Peyer's patch (tissue), 4 donors: ENCODE data around the gene MYCN.

Source experiments
- CTCF ChIP-seq, 6 experiments: fragments of 450-650 bp in 4 of 6; fragments of 200-600 bp in 2 of 6; sonication (generic) in 1 of 6; IDR thresholded peaks; one replicate each; pipeline ENCODE4 v1.5.1; 2017 to 2019; ENCODE audit warnings: antibody characterized with exemption in 6 of 6, mild to moderate bottlenecking in 3 of 6, moderate library complexity in 1 of 6
- POLR2A ChIP-seq, 2 donors: fragments of 450-650 bp; IDR thresholded peaks; one replicate each; pipeline ENCODE4 v1.5.1; 2017; ENCODE audit warnings: antibody characterized with exemption in 2 of 2, mild to moderate bottlenecking in 2 of 2, moderate library complexity in 2 of 2

DNA sequence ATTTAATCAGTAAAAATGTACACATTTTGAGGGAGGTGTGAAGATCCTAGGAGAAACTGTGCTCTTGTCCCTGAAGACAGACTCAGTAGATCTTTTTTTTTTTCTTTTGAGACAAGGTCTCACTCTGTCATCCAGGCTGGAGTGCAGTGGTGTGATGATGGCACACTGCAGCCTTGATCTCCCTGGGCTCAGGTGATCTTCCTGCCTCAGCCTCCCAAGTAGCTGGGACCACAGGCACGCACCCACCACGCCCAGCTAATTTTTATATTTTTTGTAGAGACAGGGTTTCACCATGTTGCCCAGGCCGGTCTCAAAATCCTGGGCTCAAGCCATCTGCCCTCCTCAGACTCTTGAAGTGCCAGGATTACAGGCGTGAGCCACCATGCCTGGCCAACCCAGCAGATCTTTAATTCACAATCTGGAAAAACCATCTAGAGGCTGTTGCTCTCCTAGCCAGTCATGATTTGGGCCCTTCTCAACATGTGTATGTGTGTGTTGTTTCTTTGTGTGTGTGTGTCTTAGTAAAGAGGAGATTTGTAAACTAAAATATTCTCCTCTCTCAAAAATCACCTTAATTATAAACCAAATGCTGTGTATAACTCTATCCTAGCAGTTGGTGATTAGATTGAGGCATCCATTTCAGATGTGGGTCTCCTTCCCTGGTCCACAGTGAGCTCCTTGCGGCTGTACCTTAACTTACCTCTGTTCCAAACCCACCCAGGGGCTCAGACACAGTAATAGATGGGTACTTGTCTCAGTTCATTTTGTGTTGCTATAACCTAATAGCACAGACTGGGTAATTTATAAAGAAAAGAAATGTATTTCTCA, 3.9 kb upstream of the MYCN start:
- TF ChIP-seq POLR2A (IDR thresholded peaks at IDR 0.05) (no peak), CTCF (IDR thresholded peaks at IDR 0.05) (no peak)
